Measurements from ENCODE around the gene FHL2.

FHL2 gene, protein sequence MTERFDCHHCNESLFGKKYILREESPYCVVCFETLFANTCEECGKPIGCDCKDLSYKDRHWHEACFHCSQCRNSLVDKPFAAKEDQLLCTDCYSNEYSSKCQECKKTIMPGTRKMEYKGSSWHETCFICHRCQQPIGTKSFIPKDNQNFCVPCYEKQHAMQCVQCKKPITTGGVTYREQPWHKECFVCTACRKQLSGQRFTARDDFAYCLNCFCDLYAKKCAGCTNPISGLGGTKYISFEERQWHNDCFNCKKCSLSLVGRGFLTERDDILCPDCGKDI

GRCh38 chr2:105398336-105399206, at the start of gene FHL2:
Gene FHL2, minus strand, starts transcription at chr2:105399051. Its CDS starts 12,535 bp downstream, at chr2:105386516.
- TF ChIP-seq CTCF (IDR thresholded peaks at IDR 0.05) = no peak
- H3K4me3 ChIP-seq (ENCODE audit: low read depth, low read length) = peak within 1 kb of the TSS; percentile 46
- no peak within 1 kb of the TSS for H3K9ac ChIP-seq
- H3K27ac ChIP-seq = peak within 1 kb of the TSS; percentile 1
- H3K4me2 ChIP-seq (ENCODE audit: low read length) = peak within 1 kb of the TSS; percentile 73
- H3K36me3 ChIP-seq (ENCODE audit: control insufficient read depth, insufficient read depth, low read length) = no peaks in the 10 kb centered on the region
- no peaks in the 10 kb centered on the region for H3K4me1 ChIP-seq
- H3K9me3 ChIP-seq (ENCODE audit: control insufficient read depth, low read length) = no peaks in the 10 kb centered on the region
- H2AFZ ChIP-seq = peak within 1 kb of the TSS; percentile 41
- H3K27me3 ChIP-seq (ENCODE audit: control insufficient read depth, insufficient read depth, low read length) = peaks cover 2% of the 10 kb centered on the region
- no peaks in the 10 kb centered on the region for H3K79me2 ChIP-seq

DNA sequence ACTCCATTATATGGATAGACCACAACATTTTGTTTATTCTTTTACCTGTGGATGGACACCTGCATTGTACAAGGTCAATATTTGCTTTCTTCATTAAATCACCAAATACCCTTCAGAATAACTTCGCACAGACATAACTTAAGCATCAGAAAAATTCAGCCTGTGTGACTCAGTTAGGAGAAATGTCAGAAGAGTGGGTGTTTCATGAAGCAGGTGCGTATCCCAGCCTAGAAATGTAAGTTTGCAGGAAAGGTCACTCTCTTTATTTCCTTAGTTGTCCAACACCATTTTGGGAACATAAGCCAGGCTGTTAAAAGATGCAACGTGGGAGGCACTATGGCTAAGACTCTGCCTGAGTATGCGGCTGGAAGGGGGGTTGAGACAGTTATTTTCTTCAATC, 48.6 kb upstream of the FHL2 start:
- H3K36me3 ChIP-seq (ENCODE audit: control insufficient read depth, insufficient read depth, low read length) = no peaks in the 10 kb centered on the region
- no peaks in the 10 kb centered on the region for H3K27me3 ChIP-seq (ENCODE audit: control insufficient read depth, insufficient read depth, low read length)
- TF ChIP-seq CTCF (IDR thresholded peaks at IDR 0.05) = no peak
- no peak overlapping the region for H2AFZ ChIP-seq
- no peaks in the 10 kb centered on the region for H3K4me1 ChIP-seq
- H3K9me3 ChIP-seq (ENCODE audit: control insufficient read depth, low read length) = no peaks in the 10 kb centered on the region
- H3K79me2 ChIP-seq = no peaks in the 10 kb centered on the region
- H3K9ac ChIP-seq = no peak overlapping the region
- no peak overlapping the region for H3K4me2 ChIP-seq (ENCODE audit: low read length)
- H3K4me3 ChIP-seq (ENCODE audit: low read depth, low read length) = no peak overlapping the region
- H3K27ac ChIP-seq = no peak overlapping the region

- H3K4me3 ChIP-seq (ENCODE audit: low read depth, low read length) = no peak overlapping the region
- no peak for TF ChIP-seq CTCF (IDR thresholded peaks at IDR 0.05)
- H3K4me2 ChIP-seq (ENCODE audit: low read length) = no peak overlapping the region
- H3K79me2 ChIP-seq = no peaks in the 10 kb centered on the region
- H3K27me3 ChIP-seq (ENCODE audit: control insufficient read depth, insufficient read depth, low read length) = no peaks in the 10 kb centered on the region
- H3K27ac ChIP-seq = no peak overlapping the region
- H3K9me3 ChIP-seq (ENCODE audit: control insufficient read depth, low read length) = no peaks in the 10 kb centered on the region
- H3K9ac ChIP-seq = no peak overlapping the region
- H3K36me3 ChIP-seq (ENCODE audit: control insufficient read depth, insufficient read depth, low read length) = no peaks in the 10 kb centered on the region
- no peak overlapping the region for H2AFZ ChIP-seq
- no peaks in the 10 kb centered on the region for H3K4me1 ChIP-seq
Measured at GRCh38 chr2:105446501-105446900, 47.6 kb upstream of the FHL2 start.

DNA sequence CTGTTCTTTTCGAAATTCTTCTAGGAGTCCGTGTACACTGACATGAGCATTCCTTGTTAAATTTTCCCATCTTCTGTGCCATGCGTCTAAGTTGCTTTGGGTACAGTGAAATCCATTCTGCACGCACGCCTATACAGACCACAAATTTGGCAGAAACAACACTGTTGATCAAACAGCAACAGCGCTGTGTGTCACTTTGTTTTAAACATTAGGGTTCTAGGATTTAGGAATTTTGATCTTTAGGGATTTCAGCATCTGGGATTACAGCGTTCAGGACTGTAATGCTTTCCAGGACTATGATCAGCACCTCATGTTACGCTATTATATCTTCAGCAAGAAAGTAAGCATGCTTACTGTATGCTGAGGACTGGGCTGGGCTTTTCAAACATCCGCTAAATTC, 47.1 kb upstream of the FHL2 start:
- no peak overlapping the region for H3K4me2 ChIP-seq (ENCODE audit: low read length)
- H3K27ac ChIP-seq = no peak overlapping the region
- H3K36me3 ChIP-seq (ENCODE audit: control insufficient read depth, insufficient read depth, low read length) = no peaks in the 10 kb centered on the region
- no peak overlapping the region for H3K9ac ChIP-seq
- no peaks in the 10 kb centered on the region for H3K27me3 ChIP-seq (ENCODE audit: control insufficient read depth, insufficient read depth, low read length)
- no peaks in the 10 kb centered on the region for H3K4me1 ChIP-seq
- H3K79me2 ChIP-seq = no peaks in the 10 kb centered on the region
- H3K9me3 ChIP-seq (ENCODE audit: control insufficient read depth, low read length) = no peaks in the 10 kb centered on the region
- no peak overlapping the region for H3K4me3 ChIP-seq (ENCODE audit: low read depth, low read length)
- TF ChIP-seq CTCF (IDR thresholded peaks at IDR 0.05) = no peak
- no peak overlapping the region for H2AFZ ChIP-seq
